Measurements from ENCODE around the gene NFATC2IP.

DNA sequence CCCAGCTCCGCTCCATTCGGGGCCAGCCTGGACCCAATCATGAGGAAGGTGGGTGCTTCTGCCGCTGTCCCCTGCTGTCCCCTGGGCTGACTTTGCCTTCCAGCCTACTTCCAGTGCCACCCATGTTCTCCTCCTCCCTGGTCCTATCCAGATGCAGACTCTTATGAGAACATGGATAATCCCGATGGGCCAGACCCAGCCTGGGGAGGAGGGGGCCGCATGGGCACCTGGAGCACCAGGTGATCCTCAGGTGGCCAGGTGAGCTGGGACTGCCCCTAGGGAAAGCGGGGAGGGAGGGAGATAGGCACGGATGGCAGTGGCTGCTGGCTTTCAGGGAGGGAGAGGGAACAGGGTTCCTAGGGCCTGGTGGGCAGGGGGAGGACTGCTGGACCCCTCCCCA is 12.0 kb upstream of the NFATC2IP start:
- TF ChIP-seq, protein P1, sequence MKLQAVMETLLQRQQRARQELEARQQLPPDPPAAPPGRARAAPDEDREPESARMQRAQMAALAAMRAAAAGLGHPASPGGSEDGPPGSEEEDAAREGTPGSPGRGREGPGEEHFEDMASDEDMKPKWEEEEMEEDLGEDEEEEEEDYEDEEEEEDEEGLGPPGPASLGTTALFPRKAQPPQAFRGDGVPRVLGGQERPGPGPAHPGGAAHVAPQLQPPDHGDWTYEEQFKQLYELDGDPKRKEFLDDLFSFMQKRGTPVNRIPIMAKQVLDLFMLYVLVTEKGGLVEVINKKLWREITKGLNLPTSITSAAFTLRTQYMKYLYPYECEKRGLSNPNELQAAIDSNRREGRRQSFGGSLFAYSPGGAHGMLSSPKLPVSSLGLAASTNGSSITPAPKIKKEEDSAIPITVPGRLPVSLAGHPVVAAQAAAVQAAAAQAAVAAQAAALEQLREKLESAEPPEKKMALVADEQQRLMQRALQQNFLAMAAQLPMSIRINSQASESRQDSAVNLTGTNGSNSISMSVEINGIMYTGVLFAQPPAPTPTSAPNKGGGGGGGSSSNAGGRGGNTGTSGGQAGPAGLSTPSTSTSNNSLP (IDR thresholded peaks at IDR 0.05; ENCODE audit: borderline replicate concordance, low read depth, low read length): no peak
- TF ChIP-seq ZNF717 (CRISPR knock-in tag; IDR thresholded peaks at IDR 0.05): no peak
- TF ChIP-seq ZNF830 (CRISPR knock-in tag; IDR thresholded peaks at IDR 0.05): no peak

Data from K562 (cell line).